Stimulated activated CD8-positive, alpha-beta memory T cell treated with anti-CD3 and anti-CD28 coated beads, Interleukin-2, amount 100 ng/mL, for 48 hours (primary cell): Measurements from ENCODE around the gene PRXL2A.
"Not testable (repeated sequence)": the region's sequence is repeated elsewhere in the genome, so short reads cannot be mapped to it uniquely, and the experiment has no call there.

Experiments used
- DNase-seq, 2 donors: peaks; one replicate each; pipeline ENCODE4 v3.0.0-alpha.2; 2020; ENCODE audit warnings: low read depth in 2 of 2

PRXL2A gene

DNA sequence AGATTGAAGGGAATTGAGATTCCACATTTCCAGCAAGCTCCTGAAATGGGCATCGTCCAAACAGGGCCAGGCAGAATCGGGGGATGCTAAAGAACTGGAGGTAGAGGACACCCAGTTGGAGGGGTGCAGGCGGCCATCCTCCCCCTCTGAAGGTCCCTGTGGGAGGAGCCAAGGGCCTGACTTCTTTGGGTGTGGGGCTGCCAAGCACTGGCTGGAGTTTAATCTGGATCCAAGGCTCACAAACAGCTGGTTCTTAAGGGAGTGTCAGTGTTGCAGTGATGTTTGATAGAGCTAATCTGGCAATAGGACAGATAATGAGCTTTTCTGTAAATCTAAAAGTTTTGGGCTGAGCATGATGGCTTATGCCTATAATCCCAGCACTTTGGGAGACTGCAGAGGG is 66.6 kb downstream of the PRXL2A start:
- DNase-seq = no peak

DNA sequence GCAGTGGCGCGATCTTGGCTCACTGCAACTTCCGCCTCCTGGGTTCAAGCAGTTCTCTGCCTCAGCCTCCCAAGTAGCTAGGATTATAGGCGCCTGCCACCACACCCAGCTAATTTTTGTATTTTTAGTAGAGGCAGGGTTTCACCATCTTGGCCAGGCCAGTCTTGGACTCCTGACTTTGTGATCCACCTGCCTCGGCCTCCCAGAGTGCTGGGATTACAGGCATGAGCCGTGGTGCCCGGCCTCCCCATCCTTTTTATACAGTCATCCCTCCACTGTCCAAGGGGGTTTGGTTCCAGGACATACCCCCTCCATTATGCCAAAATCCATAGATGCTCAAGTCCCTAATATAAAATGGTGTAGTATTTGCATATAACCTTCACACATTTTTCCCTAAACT is 67.3 kb downstream of the PRXL2A start:
- not testable (repeated sequence) for DNase-seq

DNA sequence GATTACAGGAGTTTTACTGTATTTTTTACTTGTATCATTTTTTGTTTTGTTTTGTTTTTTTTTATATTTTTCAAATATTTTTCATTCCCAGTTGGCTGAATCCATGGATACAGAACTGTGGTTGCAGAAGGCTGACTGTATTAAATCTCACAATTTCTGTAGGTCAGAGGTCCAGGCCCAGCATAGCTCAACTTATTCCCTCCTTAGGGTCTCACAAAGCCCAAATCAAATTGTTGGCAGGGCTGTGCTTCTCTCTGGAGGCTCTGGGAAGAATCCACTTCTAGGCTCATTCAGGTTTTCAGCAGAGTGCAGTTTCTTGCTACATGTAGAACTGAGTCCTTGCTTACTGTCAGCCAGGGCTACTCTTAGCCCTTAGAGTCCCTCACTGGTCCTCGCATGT is 68.3 kb downstream of the PRXL2A start:
- DNase-seq = no peak

DNA sequence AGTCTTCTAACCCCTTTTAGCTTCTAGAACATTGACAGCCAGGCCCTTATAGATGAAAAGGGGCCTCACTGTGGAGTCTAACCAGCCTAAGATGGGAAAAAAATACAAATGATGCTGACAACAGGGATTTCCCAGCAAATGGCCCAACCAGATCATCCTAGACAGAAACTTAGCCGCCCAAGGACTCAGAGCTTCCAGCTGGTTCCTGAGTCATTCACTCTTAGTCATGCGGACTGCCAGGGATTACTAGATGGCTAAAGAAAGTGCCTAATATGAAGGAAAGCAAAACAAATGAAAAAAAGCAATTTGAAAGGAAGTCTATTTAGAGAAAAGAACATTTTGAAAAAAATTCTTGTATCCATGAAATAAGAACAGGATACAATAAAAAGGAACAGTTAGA is 69.5 kb downstream of the PRXL2A start:
- DNase-seq = no peak

DNA sequence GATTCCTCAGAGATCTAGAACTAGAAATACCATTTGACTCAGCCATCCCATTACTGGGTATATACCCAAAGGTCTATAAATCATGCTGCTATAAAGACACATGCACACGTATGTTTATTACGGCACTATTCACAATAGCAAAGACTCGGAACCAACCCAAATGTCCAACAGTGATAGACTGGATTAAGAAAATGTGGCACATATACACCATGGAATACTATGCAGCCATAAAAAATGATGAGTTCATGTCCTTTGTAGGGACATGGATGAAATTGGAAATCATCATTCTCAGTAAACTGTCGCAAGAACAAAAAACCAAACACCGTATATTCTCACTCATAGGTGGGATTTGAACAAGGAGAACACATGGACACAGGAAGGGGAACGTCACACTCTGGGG is 72.0 kb downstream of the PRXL2A start:
- DNase-seq = not testable (repeated sequence)

DNA sequence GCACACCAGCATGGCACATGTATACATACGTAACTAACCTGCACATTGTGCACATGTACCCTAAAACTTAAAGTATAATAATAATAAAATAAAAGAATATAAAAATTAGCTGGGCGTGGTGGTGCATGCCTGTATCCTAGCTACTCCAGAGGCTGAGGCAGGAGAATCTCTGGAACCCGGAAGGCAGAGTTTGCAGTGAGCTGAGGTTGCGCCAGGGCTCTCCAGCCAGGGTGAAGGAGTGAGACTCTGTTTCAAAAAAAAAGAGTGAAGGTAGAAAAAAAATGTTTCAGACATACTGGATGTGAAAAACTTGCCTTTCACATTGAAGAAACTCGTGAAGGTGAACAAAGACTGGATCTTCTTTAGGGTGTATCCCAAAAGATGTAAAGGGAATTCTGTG is 72.5 kb downstream of the PRXL2A start:
- no peak for DNase-seq

DNA sequence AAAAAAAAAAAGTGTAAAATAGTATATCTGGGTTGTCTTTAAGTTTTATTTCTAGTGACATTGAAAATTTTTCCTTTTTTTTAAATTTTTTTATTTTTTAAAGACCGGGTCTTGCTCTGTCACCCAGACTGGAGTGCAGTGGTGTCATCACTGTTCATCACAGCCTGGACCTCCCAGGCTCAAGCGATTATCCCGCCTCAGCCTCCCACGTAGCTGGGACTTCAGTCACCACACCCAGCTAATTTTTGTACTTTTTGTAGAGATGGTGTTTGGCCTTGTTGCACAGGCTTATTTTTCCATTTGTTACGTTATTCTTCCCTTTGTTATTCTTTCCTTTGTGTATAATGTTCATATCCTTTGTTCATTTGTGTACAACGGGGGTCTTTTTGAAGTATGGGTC is 75.9 kb downstream of the PRXL2A start:
- DNase-seq = no peak

DNA sequence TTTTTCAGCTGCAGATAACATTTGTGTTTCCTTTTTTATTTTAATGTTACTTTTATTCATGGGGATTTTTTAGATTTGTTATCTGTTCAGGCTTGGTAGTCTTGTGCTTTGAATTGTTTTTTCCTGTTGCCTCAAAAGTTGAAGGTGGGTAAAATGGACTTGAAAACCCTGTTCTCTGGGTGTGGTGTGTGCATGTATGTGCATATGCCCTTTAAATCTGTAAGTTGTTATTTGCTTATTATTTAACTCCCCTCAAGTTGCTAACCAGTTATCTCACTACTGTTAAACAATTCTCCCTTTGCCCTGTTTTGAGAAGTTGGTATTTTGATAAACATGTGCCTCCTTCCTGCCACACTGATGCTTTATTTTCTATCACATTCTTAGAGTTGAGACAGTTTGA is 76.3 kb downstream of the PRXL2A start:
- no peak for DNase-seq

DNA sequence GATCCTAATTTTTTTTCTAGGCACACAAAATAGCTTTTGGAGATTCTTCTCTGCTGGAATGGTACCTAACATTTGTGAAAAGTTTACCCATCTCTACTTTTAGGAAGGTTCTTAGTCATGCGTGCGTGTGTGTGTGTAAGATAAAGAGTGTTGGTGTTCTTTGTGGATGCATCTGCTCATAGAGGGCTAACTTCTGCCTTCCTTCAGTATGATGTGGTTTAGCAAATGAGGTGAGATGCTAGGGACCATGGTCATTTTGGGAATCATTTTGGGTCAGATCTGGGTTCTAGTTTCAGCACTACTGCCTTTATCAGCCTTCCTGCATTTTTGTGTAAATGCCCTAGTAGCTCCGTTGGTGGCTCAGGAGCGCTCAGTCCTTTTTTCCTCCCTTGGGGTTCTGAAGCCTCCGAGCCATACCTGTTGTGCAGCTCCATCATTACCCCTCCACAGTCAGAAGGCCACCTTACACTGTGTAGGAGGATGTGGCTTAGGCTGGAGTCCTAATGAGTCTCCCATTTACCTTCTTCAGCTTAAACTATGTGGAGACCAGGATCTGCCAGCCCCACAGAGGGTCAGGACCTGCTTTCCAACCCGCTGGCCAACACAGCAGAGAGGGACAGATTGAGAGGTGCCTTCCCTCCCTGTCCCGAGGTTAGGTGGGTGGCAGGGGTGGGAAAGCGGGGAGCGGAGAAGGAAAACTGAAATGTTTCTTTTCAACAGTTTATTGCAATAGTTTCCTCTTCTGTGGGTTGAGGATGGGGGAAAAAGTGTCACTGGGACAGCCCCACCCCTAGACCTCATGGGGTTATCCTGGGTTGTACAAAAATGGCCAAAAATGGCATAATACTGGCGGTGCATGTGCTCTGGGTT is 77.0 kb downstream of the PRXL2A start:
- DNase-seq = no peak

DNA sequence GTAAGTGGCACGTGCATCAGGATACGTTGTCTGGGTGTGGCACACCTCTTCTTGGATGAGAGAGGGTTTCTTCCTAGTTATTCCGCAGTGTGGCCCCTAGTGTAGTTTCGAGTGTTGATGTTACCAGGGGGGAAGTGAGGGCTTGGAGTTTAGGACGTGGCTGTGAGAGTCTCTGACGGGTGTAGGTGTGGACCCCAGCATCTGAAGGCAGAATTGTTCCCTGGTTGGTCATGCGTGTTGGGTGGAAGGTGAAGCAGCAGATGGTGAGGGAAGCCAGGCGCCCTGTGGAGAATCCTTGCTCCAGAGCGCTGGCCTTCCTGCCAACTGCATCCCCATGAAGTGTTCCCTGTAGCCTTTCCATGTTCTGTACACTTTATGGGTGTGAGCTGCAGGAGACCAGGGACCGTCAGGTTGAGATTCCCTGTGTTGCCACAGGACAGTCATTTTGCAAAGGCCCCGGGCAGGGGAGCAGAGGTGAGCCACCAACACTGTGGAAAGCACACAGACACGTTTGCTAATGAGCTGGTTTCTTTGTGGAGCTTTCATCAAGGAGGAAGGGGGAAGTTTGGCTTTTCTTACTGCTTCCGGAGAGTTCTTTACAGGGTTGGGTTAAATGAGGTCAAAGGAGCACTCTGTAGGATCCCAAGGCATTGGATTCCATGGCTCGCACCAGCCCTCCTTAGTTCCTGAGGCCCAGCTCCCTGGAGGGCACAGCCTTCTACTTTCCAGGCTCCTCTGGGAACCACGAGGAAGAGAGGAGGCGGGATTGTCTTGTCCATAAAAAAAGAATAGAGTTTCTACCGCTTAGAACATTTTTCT is 77.8 kb downstream of the PRXL2A start:
- DNase-seq = no peak
